ENCODE data around the gene NRL. TPM values are rescaled to one million over a fixed set of nuclear protein-coding genes. Genes with fewer than 3 reads are reported as not detected.

The NRL gene
- total and polyA plus RNA-seq, 4 experiments from 2014 or later = 1.4 to 4.5 (median 2.2) TPM

GRCh38 chr14:24075485-24076301 is 39.1 kb downstream of the NRL start:
- H3K27ac Mint-ChIP-seq = no peak overlapping the region
- Histone ChIP-seq H3K36me3 (ENCODE audit: insufficient read depth, low read length) (no peaks in the 10 kb centered on the region), H3K27ac (ENCODE audit: low read depth, low read length) (no peak overlapping the region)

GRCh38 chr14:24074625-24075484 is 39.9 kb downstream of the NRL start:
- POLR2A ChIA-PET (ENCODE audit: partially characterized antibody) = interaction anchor here (0.9 kb wide), 1 partner anchor 39 kb away, joined by 4 read pairs; the partner anchor contains the start of genes DCAF11 and NRL
- no peak overlapping the region for H3K4me3 Mint-ChIP-seq

More at GRCh38 chr14:24075485-24076301, 39.1 kb downstream of the NRL start:
- DNase-seq = no peak
- H3K36me3 Mint-ChIP-seq = no peaks in the 10 kb centered on the region
- no peak overlapping the region for H3K4me3 Mint-ChIP-seq
- POLR2A ChIA-PET (ENCODE audit: partially characterized antibody) = interaction anchor here (0.9 to 1.5 kb wide), 2 partner anchors 38 to 71 kb away, joined by 3 to 4 read pairs; partner anchors contain the start of genes DCAF11, NRL and PSME2
- Histone ChIP-seq H3K9me3 (ENCODE audit: control insufficient read depth in 1 of 2, low read length in 2 of 2) (no peaks in the 10 kb centered on the region), H3K4me3 (ENCODE audit: low read length in 2 of 2) (no peak overlapping the region), H3K4me1 (ENCODE audit: insufficient read depth, low read length) (peaks cover 7% of the 10 kb centered on the region), H3K27me3 (ENCODE audit: insufficient read depth, low read length) (no peaks in the 10 kb centered on the region)
- intact Hi-C loops (cut with micrococcal nuclease) = no loop called here
- CTCF ChIA-PET (ENCODE audit: partially characterized antibody) = interaction anchor here (0.7 to 12.1 kb wide), 4 partner anchors 17 to 86 kb away, joined by 3 to 168 read pairs (median 8); partner anchors contain the start of genes IRF9 and PCK2
- peaks cover 3 to 4% of the 10 kb centered on the region in 2 donors for H3K27me3 Mint-ChIP-seq
- H3K9me3 Mint-ChIP-seq = no peaks in the 10 kb centered on the region
- H3K4me1 Mint-ChIP-seq = peaks cover 5 to 11% (median 6%) of the 10 kb centered on the region in 4 donors

GRCh38 chr14:24072881-24073877 is 41.6 kb downstream of the NRL start:
- Mint-ChIP-seq H3K9me3 (no peaks in the 10 kb centered on the region), H3K27me3 (peaks cover 7 to 14% of the 10 kb centered on the region in 2 donors), H3K4me1 (peaks cover 0 to 2% (median 0%) of the 10 kb centered on the region in 4 donors), H3K27ac (no peak overlapping the region), H3K4me3 (no peak overlapping the region), H3K36me3 (no peaks in the 10 kb centered on the region)
- H3K27ac ChIP-seq (ENCODE audit: low read depth, low read length) = no peak overlapping the region
- CTCF ChIA-PET (ENCODE audit: partially characterized antibody) = interaction anchor here (12.1 kb wide), 1 partner anchor 20 kb away, joined by 168 read pairs; the partner anchor contains the start of gene PCK2
- H3K4me1 ChIP-seq (ENCODE audit: insufficient read depth, low read length) = no peaks in the 10 kb centered on the region
- no peaks in the 10 kb centered on the region for H3K27me3 ChIP-seq (ENCODE audit: insufficient read depth, low read length)
- intact Hi-C loops (cut with micrococcal nuclease) = no loop called here
- no peaks in the 10 kb centered on the region for H3K36me3 ChIP-seq (ENCODE audit: insufficient read depth, low read length)
- no peak for DNase-seq
- H3K9me3 ChIP-seq (ENCODE audit: control insufficient read depth in 1 of 2, low read length in 2 of 2) = no peaks in the 10 kb centered on the region
- H3K4me3 ChIP-seq (ENCODE audit: low read length in 2 of 2) = no peak overlapping the region
- POLR2A ChIA-PET (ENCODE audit: partially characterized antibody) = interaction anchor here (0.7 kb wide), 1 partner anchor 8 kb away, joined by 3 read pairs; no protein-coding TSS in a partner anchor

More at GRCh38 chr14:24074625-24075484, 39.9 kb downstream of the NRL start:
- intact Hi-C loops (cut with micrococcal nuclease) = no loop called here
- CTCF ChIA-PET (ENCODE audit: partially characterized antibody) = interaction anchor here (0.7 to 12.1 kb wide), 3 partner anchors 19 to 87 kb away, joined by 3 to 168 read pairs (median 9); partner anchors contain the start of genes IRF9 and PCK2
- no peak overlapping the region for H3K4me3 ChIP-seq (ENCODE audit: low read length in 2 of 2)
- DNase-seq = no peak
- Mint-ChIP-seq H3K36me3 (no peaks in the 10 kb centered on the region), H3K27ac (peak overlapping the region in 2 of 7 donors; percentile 42 to 43), H3K4me1 (peaks cover 0 to 5% (median 3%) of the 10 kb centered on the region in 4 donors), H3K27me3 (peaks cover 5 to 11% of the 10 kb centered on the region in 2 donors), H3K9me3 (no peaks in the 10 kb centered on the region)
- H3K36me3 ChIP-seq (ENCODE audit: insufficient read depth, low read length) = no peaks in the 10 kb centered on the region
- no peaks in the 10 kb centered on the region for H3K9me3 ChIP-seq (ENCODE audit: control insufficient read depth in 1 of 2, low read length in 2 of 2)
- H3K27ac ChIP-seq (ENCODE audit: low read depth, low read length) = no peak overlapping the region
- no peaks in the 10 kb centered on the region for H3K27me3 ChIP-seq (ENCODE audit: insufficient read depth, low read length)
- no peaks in the 10 kb centered on the region for H3K4me1 ChIP-seq (ENCODE audit: insufficient read depth, low read length)

GRCh38 chr14:24072436-24072835 is 42.3 kb downstream of the NRL start:
- Histone ChIP-seq H3K27ac (ENCODE audit: low read depth, low read length) (no peak overlapping the region), H3K27me3 (ENCODE audit: insufficient read depth, low read length) (no peaks in the 10 kb centered on the region), H3K4me3 (ENCODE audit: low read length in 2 of 2) (no peak overlapping the region), H3K36me3 (ENCODE audit: insufficient read depth, low read length) (no peaks in the 10 kb centered on the region), H3K4me1 (ENCODE audit: insufficient read depth, low read length) (no peaks in the 10 kb centered on the region), H3K9me3 (ENCODE audit: control insufficient read depth in 1 of 2, low read length in 2 of 2) (no peaks in the 10 kb centered on the region)
- Mint-ChIP-seq H3K27ac (no peak overlapping the region), H3K9me3 (no peaks in the 10 kb centered on the region), H3K27me3 (peaks cover 7 to 14% of the 10 kb centered on the region in 2 donors), H3K4me3 (no peak overlapping the region), H3K36me3 (no peaks in the 10 kb centered on the region), H3K4me1 (peaks cover 0 to 2% (median 0%) of the 10 kb centered on the region in 4 donors)
- POLR2A ChIA-PET (ENCODE audit: partially characterized antibody) = interaction anchor here (0.7 kb wide), 1 partner anchor 9 kb away, joined by 3 read pairs; no protein-coding TSS in a partner anchor
- CTCF ChIA-PET (ENCODE audit: partially characterized antibody) = interaction anchor here (12.1 kb wide), 1 partner anchor 21 kb away, joined by 168 read pairs; the partner anchor contains the start of gene PCK2
- no peak for DNase-seq
- intact Hi-C loops (cut with micrococcal nuclease) = no loop called here

- intact Hi-C loops (cut with micrococcal nuclease) = no loop called here
- H3K9me3 Mint-ChIP-seq = no peaks in the 10 kb centered on the region
- DNase-seq = no peak
- H3K9me3 ChIP-seq (ENCODE audit: control insufficient read depth in 1 of 2, low read length in 2 of 2) = no peaks in the 10 kb centered on the region
- POLR2A ChIA-PET (ENCODE audit: partially characterized antibody) = interaction anchor here (1.6 kb wide), 1 partner anchor 9 kb away, joined by 6 read pairs; no protein-coding TSS in a partner anchor
- H3K27ac Mint-ChIP-seq = no peak overlapping the region
- no peaks in the 10 kb centered on the region for H3K4me1 ChIP-seq (ENCODE audit: insufficient read depth, low read length)
- no peaks in the 10 kb centered on the region for H3K36me3 Mint-ChIP-seq
- CTCF ChIA-PET (ENCODE audit: partially characterized antibody) = interaction anchor here (12.1 kb wide), 1 partner anchor 22 kb away, joined by 168 read pairs; the partner anchor contains the start of gene PCK2
- peaks cover 7 to 14% of the 10 kb centered on the region in 2 donors for H3K27me3 Mint-ChIP-seq
- no peak overlapping the region for H3K4me3 Mint-ChIP-seq
- H3K27ac ChIP-seq (ENCODE audit: low read depth, low read length) = no peak overlapping the region
- no peaks in the 10 kb centered on the region for H3K27me3 ChIP-seq (ENCODE audit: insufficient read depth, low read length)
- no peaks in the 10 kb centered on the region for H3K36me3 ChIP-seq (ENCODE audit: insufficient read depth, low read length)
- H3K4me1 Mint-ChIP-seq = peaks cover 0 to 2% (median 0%) of the 10 kb centered on the region in 4 donors
- H3K4me3 ChIP-seq (ENCODE audit: low read length in 2 of 2) = no peak overlapping the region
Measured at GRCh38 chr14:24071836-24072430, 42.8 kb downstream of the NRL start.

Measured in CD4-positive, alpha-beta memory T cell (primary cell).